Measurements from ENCODE around the gene ERO1A.

ERO1A gene

DNA sequence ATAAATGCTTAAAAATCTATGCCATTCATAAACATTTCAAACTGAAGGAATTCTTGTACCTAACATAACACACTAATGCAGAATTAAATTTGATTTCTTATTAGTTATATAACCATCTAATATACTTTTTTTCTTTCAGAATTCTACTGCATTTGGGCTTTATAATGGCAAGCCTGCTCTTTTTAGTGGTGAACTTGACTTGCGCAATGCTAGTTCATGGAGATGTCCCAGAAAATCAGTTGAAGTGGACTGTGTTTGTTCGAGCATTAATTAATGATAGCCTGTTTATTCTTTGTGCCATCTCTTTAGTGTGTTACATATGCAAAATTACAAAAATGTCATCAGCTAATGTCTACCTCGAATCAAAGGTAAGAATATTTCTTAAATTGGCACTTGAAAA lies 95.4 kb downstream of the ERO1A start:
- DNase-seq: no peak

DNA sequence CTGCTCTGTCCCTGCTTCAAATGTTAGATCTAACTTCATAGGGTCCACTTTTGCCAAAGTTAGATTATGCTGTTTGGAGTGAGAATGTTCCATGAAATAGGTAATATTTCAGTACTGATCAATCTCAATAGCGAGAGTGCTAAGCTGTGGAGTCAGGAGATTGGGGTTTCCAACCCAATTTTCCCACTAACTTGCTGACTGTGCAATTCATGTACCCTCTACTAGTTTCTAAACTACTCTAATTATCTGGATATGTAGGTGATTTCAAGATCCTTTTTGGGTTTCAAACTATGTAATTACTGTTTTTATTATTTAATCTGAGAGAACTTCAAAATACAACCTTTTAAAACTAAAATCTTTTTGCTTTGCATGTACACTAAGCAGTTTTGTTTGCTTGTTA lies 96.8 kb downstream of the ERO1A start:
- DNase-seq: no peak

DNA sequence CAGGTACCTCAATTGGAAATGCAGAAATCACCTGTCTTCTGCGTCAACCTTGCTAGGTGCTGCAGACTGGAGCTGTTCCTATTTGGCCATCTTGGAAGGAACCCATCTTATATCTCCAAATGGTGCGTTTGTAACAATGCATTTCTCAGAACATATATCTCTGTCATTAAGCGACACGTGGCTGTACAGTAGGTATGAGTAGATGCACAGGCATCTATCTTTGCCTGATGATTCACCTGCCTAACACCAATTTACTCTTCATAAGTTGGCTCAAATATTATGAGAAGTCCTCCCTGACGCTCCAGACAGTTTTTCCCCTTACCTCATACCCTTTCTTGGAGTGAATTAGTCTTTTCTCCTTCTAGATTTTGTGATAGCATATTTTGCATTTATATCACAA lies 98.5 kb downstream of the ERO1A start:
- no peak for DNase-seq

DNA sequence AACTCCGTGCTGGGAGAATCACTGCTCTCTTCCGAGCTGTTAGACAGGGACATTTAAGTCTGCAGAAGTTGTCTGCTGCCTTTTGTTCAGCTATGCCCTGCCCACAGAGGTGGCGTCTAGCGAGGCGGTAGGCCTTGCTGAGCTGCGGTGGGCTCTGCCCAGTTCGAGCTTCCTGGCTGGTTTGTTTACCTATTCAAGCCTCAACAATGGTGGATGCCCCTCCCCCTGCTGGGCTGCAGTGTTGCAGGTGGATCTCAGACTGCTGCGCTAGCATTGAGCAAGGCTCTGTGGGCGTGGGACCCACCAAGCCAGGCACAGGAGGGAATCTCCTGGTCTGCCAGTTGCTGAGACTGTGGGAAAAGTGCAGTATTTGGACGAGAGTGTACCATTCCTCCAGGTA lies 99.0 kb downstream of the ERO1A start:
- DNase-seq: no peak

- no peak for DNase-seq
Measured at GRCh38 chr14:52590318-52590717, 105.0 kb downstream of the ERO1A start.
